Measurements from ENCODE around the gene CHD2. TPM values are rescaled to one million over a fixed set of nuclear protein-coding genes. Genes with fewer than 3 reads are reported as not detected.

The CHD2 gene
- total RNA-seq, 1 experiment from 2014 or later = 81.8 TPM

DNA sequence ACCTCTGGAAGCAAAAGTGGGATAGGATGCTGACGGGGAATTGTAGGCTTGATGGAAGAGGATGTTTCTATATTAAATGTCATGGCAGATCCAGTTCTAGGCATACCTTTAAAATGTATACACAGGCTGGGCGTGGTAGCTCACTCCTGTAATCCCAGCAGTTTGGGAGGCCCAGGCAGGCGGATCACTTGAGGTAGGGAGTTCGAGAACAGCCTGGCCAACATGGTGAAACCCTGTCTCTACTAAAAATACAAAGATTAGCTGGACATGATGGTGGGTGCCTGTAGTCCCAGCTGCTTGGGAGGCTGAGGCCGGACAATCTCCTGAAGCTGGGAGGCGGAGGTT is 8.6 kb downstream of the CHD2 start:
- POLR2A ChIA-PET = interaction anchor here (0.7 to 1.3 kb wide), 2 partner anchors 27 to 814 kb away, joined by 4 to 23 read pairs; no protein-coding TSS in a partner anchor
- CTCF ChIA-PET = no interaction called here

DNA sequence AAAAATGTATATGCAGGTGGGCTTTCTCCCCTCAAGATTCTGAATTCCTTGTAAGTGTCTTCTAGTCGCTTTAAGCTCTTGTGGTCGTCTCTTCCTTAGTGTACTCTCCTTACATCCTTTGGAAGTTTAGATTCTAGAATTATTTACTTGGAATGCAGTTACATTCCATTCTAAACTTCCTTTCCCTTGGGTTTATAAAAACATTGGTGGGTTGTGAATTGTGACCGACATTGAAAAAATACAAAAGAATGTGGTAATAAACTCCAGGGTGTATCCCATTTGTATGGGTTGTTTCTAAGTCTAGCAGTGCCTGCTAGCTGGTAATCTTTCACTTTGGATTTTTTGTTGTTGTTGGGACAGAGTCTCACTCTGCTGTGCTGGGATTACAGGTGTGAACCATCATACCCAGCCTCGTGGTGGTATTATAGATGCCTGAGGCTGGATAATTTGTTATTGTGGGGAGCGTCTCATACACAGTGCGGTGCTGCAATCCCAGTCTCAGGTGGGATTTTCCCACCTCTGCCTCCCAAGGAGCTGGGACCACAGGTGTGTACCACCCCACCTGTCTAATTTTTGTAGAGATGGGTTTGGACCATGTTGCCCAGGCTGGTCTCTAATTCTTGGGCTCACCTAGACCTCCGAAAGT is 9.1 kb downstream of the CHD2 start:
- ATAC-seq = no peak
- Histone ChIP-seq H3K9me3 (ENCODE audit: control insufficient read depth, insufficient read depth, low read depth, low read length) (no peaks in the 10 kb centered on the region), H3K36me3 (ENCODE audit: control insufficient read depth, insufficient read depth, low read length) (peaks cover 3% of the 10 kb centered on the region; the same call in 1 of the 2 replicates), H3K27ac (ENCODE audit: low read length) (peak overlapping the region; percentile 99), H3K4me1 (ENCODE audit: control insufficient read depth, insufficient read depth, low read length) (peaks cover 89% of the 10 kb centered on the region), H3K4me3 (ENCODE audit: low read depth in 2 of 2, low read length in 2 of 2) (no peak overlapping the region), H3K27me3 (ENCODE audit: control insufficient read depth, insufficient read depth, low read length) (no peaks in the 10 kb centered on the region)
- ChIA-PET CTCF (interaction anchor here (0.6 kb wide), 1 partner anchor 747 kb away, joined by 14 read pairs; no protein-coding TSS in a partner anchor), POLR2A (interaction anchor here (0.7 to 1.3 kb wide), 2 partner anchors 27 to 106 kb away, joined by 4 to 6 read pairs; no protein-coding TSS in a partner anchor)
- in situ Hi-C loops (cut with HindIII; ENCODE audit: low pct_unique_long_range_greater_than_20kb, low sequenced_read_pairs) = no loop called here
- no peak for DNase-seq (ENCODE audit: low read depth, low spot score)
- BruUV-seq (replicated peaks) = no TSS peak
- intact Hi-C loops (cut with micrococcal nuclease; ENCODE audit: unreplicated experiment) = no loop called here
- TF ChIP-seq SIN3A (IDR thresholded peaks at IDR 0.05; ENCODE audit: borderline replicate concordance, insufficient read depth, low read depth, low read length) = no peak
- TF ChIP-seq POLR2AphosphoS5 (IDR thresholded peaks at IDR 0.05; ENCODE audit: low read depth, low read length) = no peak
- TF ChIP-seq TCF7L2 (IDR thresholded peaks at IDR 0.05; ENCODE audit: low read depth, low read length) = no peak
- TF ChIP-seq, protein P1, sequence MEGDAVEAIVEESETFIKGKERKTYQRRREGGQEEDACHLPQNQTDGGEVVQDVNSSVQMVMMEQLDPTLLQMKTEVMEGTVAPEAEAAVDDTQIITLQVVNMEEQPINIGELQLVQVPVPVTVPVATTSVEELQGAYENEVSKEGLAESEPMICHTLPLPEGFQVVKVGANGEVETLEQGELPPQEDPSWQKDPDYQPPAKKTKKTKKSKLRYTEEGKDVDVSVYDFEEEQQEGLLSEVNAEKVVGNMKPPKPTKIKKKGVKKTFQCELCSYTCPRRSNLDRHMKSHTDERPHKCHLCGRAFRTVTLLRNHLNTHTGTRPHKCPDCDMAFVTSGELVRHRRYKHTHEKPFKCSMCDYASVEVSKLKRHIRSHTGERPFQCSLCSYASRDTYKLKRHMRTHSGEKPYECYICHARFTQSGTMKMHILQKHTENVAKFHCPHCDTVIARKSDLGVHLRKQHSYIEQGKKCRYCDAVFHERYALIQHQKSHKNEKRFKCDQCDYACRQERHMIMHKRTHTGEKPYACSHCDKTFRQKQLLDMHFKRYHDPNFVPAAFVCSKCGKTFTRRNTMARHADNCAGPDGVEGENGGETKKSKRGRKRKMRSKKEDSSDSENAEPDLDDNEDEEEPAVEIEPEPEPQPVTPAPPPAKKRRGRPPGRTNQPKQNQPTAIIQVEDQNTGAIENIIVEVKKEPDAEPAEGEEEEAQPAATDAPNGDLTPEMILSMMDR (IDR thresholded peaks at IDR 0.05) = no peak
- TF ChIP-seq, protein P2, sequence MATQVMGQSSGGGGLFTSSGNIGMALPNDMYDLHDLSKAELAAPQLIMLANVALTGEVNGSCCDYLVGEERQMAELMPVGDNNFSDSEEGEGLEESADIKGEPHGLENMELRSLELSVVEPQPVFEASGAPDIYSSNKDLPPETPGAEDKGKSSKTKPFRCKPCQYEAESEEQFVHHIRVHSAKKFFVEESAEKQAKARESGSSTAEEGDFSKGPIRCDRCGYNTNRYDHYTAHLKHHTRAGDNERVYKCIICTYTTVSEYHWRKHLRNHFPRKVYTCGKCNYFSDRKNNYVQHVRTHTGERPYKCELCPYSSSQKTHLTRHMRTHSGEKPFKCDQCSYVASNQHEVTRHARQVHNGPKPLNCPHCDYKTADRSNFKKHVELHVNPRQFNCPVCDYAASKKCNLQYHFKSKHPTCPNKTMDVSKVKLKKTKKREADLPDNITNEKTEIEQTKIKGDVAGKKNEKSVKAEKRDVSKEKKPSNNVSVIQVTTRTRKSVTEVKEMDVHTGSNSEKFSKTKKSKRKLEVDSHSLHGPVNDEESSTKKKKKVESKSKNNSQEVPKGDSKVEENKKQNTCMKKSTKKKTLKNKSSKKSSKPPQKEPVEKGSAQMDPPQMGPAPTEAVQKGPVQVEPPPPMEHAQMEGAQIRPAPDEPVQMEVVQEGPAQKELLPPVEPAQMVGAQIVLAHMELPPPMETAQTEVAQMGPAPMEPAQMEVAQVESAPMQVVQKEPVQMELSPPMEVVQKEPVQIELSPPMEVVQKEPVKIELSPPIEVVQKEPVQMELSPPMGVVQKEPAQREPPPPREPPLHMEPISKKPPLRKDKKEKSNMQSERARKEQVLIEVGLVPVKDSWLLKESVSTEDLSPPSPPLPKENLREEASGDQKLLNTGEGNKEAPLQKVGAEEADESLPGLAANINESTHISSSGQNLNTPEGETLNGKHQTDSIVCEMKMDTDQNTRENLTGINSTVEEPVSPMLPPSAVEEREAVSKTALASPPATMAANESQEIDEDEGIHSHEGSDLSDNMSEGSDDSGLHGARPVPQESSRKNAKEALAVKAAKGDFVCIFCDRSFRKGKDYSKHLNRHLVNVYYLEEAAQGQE (IDR thresholded peaks at IDR 0.05; ENCODE audit: insufficient read depth in 1 of 2, low read depth in 2 of 2, low read length in 1 of 2) = no peak

More for the DNA sequence above, 8.6 kb downstream of the CHD2 start:
- peaks cover 3% of the 10 kb centered on the region; the same call in 1 of the 2 replicates for H3K36me3 ChIP-seq (ENCODE audit: control insufficient read depth, insufficient read depth, low read length)
- DNase-seq (ENCODE audit: low read depth, low spot score) = no peak
- no TSS peak for BruUV-seq (replicated peaks)
- no peak overlapping the region for H3K4me3 ChIP-seq (ENCODE audit: low read depth in 2 of 2, low read length in 2 of 2)
- H3K4me1 ChIP-seq (ENCODE audit: control insufficient read depth, insufficient read depth, low read length) = peaks cover 84% of the 10 kb centered on the region
- intact Hi-C loops (cut with micrococcal nuclease; ENCODE audit: unreplicated experiment) (no loop called here), in situ Hi-C loops (cut with HindIII; ENCODE audit: low pct_unique_long_range_greater_than_20kb, low sequenced_read_pairs) (no loop called here)
- no peak for ATAC-seq
- peak overlapping the region; percentile 99 for H3K27ac ChIP-seq (ENCODE audit: low read length)
- no peaks in the 10 kb centered on the region for H3K9me3 ChIP-seq (ENCODE audit: control insufficient read depth, insufficient read depth, low read depth, low read length)
- H3K27me3 ChIP-seq (ENCODE audit: control insufficient read depth, insufficient read depth, low read length) = no peaks in the 10 kb centered on the region
- TF ChIP-seq SIN3A (IDR thresholded peaks at IDR 0.05; ENCODE audit: borderline replicate concordance, insufficient read depth, low read depth, low read length) (no peak), POLR2AphosphoS5 (IDR thresholded peaks at IDR 0.05; ENCODE audit: low read depth, low read length) (no peak), TCF7L2 (IDR thresholded peaks at IDR 0.05; ENCODE audit: low read depth, low read length) (no peak)
- TF ChIP-seq, protein P1 (IDR thresholded peaks at IDR 0.05) = no peak
- TF ChIP-seq, protein P2 (IDR thresholded peaks at IDR 0.05; ENCODE audit: insufficient read depth in 1 of 2, low read depth in 2 of 2, low read length in 1 of 2) = no peak
